CD4-positive, alpha-beta T cell (primary cell): ENCODE data around the gene PCYT1A. TPM values are rescaled to one million over a fixed set of nuclear protein-coding genes. Genes with fewer than 3 reads are reported as not detected.

ENCODE experiments used
- ATAC-seq: fragments of 200-7000 bp; cut with Tn5 transposase; one replicate; pipeline ENCODE4 v1.10.0; 2022; ENCODE audit warnings: mild to moderate bottlenecking; ENCODE audit not compliant: poor library complexity
- CTCF ChIA-PET: fragments of 350-600 bp; sonication (Branson Sonifier 250); formaldehyde crosslinking; loops from one replicate; lab custom pipeline; 2021; ENCODE audit warnings: antibody characterized with exemption, inconsistent platforms; lab: Charles Lee
- POLR2A ChIA-PET: fragments of 350-600 bp; sonication (Branson Sonifier 250); formaldehyde crosslinking; loops from one replicate; lab custom pipeline; 2021; ENCODE audit warnings: antibody characterized with exemption, inconsistent platforms; lab: Charles Lee
- DNase-seq, 14 experiments: peaks; one replicate each; pipeline ENCODE4 v3.0.0-alpha.2; 2013 to 2020; ENCODE audit warnings: mixed read lengths in 2 of 14
- H3K27ac ChIP-seq, 2 donors: one replicate each; pipeline versions ENCODE4 v1.5.1 to v1.7.0; 2013; ENCODE audit warnings: low read length in 2 of 2, low read depth in 1 of 2, mild to moderate bottlenecking in 1 of 2
- H3K27me3 ChIP-seq, 2 experiments: 1 replicate in 1 of 2; 2 replicates in 1 of 2; pipeline versions ENCODE4 v1.6.1 to v1.7.0; 2013; ENCODE audit warnings: low read length in 2 of 2, control low read depth in 1 of 2, mild to moderate bottlenecking in 1 of 2, moderate library complexity in 1 of 2; ENCODE audit not compliant: insufficient read depth in 2 of 2, control insufficient read depth in 1 of 2
- H3K36me3 ChIP-seq: one replicate; pipeline ENCODE4 v1.6.1; 2013; ENCODE audit warnings: low read length, control low read depth; ENCODE audit not compliant: insufficient read depth
- H3K4me1 ChIP-seq: one replicate; pipeline ENCODE4 v1.6.1; 2013; ENCODE audit warnings: low read length, control low read depth; ENCODE audit not compliant: insufficient read depth
- H3K4me3 ChIP-seq: one replicate; pipeline ENCODE4 v1.5.1; 2013; ENCODE audit warnings: mild to moderate bottlenecking, low read length, moderate library complexity
- H3K9me3 ChIP-seq, 2 experiments: 1 replicate in 1 of 2; 2 replicates in 1 of 2; pipeline versions ENCODE4 v1.6.1 to v1.7.0; 2013; ENCODE audit warnings: low read length in 2 of 2, mild to moderate bottlenecking in 2 of 2, control low read depth in 1 of 2, moderate library complexity in 1 of 2; ENCODE audit not compliant: control insufficient read depth in 1 of 2, insufficient read depth in 1 of 2
- H3K27ac Mint-ChIP-seq: one replicate; pipeline ENCODE4 v1.8.0; 2020; ENCODE audit warnings: mixed read lengths
- H3K27me3 Mint-ChIP-seq: one replicate; pipeline ENCODE4 v1.8.0; 2021; ENCODE audit warnings: mixed read lengths
- H3K36me3 Mint-ChIP-seq: one replicate; pipeline ENCODE4 v1.8.0; 2021; ENCODE audit warnings: low read depth, mixed read lengths
- H3K4me1 Mint-ChIP-seq: one replicate; pipeline ENCODE4 v1.8.0; 2021; ENCODE audit warnings: low read depth, mixed read lengths
- H3K4me3 Mint-ChIP-seq: one replicate; pipeline ENCODE4 v1.8.0; 2020; ENCODE audit warnings: mild to moderate bottlenecking, mixed read lengths
- H3K9me3 Mint-ChIP-seq: one replicate; pipeline ENCODE4 v1.8.0; 2020; ENCODE audit warnings: mixed read lengths
- intact Hi-C, 2 experiments: fragments of 100-400 bp; cut with DNase I in 1 of 2; cut with micrococcal nuclease in 1 of 2; formaldehyde crosslinking; loops; one replicate each; pipeline versions ENCODE4 v1.15.1 to v1.9.0; 2023 to 2025; cut with DNase I, micrococcal nuclease
- total RNA-seq, 174 experiments: library from RNA in 2 of 174; stranded (reverse) in 2 of 174; gene quantifications; one replicate each; pipeline ENCODE4 v1.2.3 and lab custom pipeline; 2021 to 2026
- TF ChIP-seq, protein P1 (sequence below): fragments of 200-600 bp; IDR thresholded peaks from one replicate; pipeline ENCODE4 v1.8.0; 2022; ENCODE audit warnings: antibody characterized with exemption, mild to moderate bottlenecking

Gene PCYT1A
- total RNA-seq, 2 experiments from 2014 or later, result 49.8 to 54.7 TPM

DNA sequence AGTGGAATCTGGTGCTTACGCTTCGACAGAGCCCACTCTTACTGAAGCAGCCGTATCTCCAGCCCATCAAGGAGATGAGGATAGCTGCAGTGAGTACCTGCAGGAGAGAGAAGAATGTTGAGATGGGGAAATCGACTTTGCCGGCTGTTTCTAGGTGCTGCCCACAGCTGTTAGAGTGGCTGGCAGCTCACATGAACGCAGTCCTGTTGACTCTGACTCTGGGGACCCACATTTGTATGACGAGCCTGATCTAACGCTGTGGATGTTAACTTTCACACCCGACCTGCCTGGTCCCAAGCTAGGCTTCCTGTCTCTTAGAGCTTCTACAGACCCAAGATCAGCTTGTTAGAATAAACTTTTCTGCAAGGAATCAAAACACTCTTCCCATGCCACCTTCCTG, 39.4 kb upstream of the PCYT1A start:
- ChIA-PET CTCF (no interaction called here), POLR2A (no interaction called here)
- no peaks in the 10 kb centered on the region for H3K9me3 ChIP-seq
- Mint-ChIP-seq H3K4me3 (no peak overlapping the region), H3K4me1 (no peaks in the 10 kb centered on the region), H3K27me3 (no peaks in the 10 kb centered on the region), H3K9me3 (no peaks in the 10 kb centered on the region), H3K27ac (no peak overlapping the region), H3K36me3 (no peaks in the 10 kb centered on the region)
- intact Hi-C loops, result no loop called here
- H3K27me3 ChIP-seq, result peaks cover 0 to 2% of the 10 kb centered on the region in 2 experiments
- H3K36me3 ChIP-seq, result no peaks in the 10 kb centered on the region
- TF ChIP-seq, protein P1, sequence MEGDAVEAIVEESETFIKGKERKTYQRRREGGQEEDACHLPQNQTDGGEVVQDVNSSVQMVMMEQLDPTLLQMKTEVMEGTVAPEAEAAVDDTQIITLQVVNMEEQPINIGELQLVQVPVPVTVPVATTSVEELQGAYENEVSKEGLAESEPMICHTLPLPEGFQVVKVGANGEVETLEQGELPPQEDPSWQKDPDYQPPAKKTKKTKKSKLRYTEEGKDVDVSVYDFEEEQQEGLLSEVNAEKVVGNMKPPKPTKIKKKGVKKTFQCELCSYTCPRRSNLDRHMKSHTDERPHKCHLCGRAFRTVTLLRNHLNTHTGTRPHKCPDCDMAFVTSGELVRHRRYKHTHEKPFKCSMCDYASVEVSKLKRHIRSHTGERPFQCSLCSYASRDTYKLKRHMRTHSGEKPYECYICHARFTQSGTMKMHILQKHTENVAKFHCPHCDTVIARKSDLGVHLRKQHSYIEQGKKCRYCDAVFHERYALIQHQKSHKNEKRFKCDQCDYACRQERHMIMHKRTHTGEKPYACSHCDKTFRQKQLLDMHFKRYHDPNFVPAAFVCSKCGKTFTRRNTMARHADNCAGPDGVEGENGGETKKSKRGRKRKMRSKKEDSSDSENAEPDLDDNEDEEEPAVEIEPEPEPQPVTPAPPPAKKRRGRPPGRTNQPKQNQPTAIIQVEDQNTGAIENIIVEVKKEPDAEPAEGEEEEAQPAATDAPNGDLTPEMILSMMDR, result no peak
- H3K27ac ChIP-seq, result no peak overlapping the region
- no peaks in the 10 kb centered on the region for H3K4me1 ChIP-seq
- no peak overlapping the region for H3K4me3 ChIP-seq
- DNase-seq, result peak in 1 of 14 experiments; percentile 7
- no peak for ATAC-seq

DNA sequence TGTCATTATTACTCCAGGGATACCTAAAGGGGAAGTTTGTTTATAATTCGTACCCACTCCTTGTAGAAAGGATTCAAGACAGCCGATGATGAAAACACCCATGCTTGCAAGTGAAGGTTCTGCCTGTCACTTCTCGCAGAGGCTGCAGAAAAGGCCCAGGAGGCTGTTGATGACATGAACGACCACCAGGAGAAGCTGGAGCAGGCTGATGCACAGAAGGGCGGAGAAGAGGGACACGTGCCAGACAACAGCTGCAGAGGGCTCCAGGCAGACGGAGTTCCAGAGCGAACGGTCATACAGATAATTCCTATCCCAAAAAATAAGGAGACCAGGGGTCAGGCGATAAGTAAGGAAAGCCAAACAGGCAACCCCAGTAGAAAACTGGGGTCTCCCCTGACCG, 36.2 kb upstream of the PCYT1A start:
- intact Hi-C loops, result loop anchor here in 1 of 2 experiments (2.0 to 5.0 kb wide), 2 partner anchors 37 to 109 kb away; partner anchors contain the start of gene UBXN7
- TF ChIP-seq, protein P1, result peak; percentile 14
- H3K27me3 ChIP-seq, result peaks cover 0 to 2% of the 10 kb centered on the region in 2 experiments
- no peaks in the 10 kb centered on the region for H3K9me3 Mint-ChIP-seq
- H3K27ac Mint-ChIP-seq, result no peak overlapping the region
- no peak for ATAC-seq
- no peak overlapping the region for H3K4me3 Mint-ChIP-seq
- H3K9me3 ChIP-seq, result no peaks in the 10 kb centered on the region
- ChIA-PET POLR2A (no interaction called here), CTCF (no interaction called here)
- peaks cover 7% of the 10 kb centered on the region for H3K4me1 ChIP-seq
- H3K36me3 Mint-ChIP-seq, result no peaks in the 10 kb centered on the region
- no peak for DNase-seq
- no peaks in the 10 kb centered on the region for H3K4me1 Mint-ChIP-seq
- no peak overlapping the region for H3K27ac ChIP-seq
- no peaks in the 10 kb centered on the region for H3K27me3 Mint-ChIP-seq
- H3K36me3 ChIP-seq, result no peaks in the 10 kb centered on the region
- H3K4me3 ChIP-seq, result no peak overlapping the region

DNA sequence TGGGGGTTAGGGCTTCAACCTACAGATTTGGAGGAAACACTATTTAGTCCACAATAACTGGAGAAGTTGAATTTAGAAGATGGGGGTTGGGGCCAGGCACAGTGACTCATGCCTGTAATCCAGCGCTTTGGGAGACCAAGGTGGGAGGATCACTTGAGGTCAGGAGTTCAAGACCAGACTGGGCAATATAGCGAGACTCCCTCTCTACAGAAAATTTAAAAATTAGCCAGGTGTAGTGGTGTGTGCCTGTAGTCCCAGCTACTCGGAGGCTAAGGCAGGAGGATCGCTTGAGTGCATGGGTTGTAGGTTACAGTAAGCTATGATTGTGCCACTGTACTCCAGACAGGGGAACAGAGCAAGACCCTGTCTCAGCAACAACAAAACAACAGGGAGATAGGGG, 35.5 kb upstream of the PCYT1A start:
- Mint-ChIP-seq H3K9me3 (no peaks in the 10 kb centered on the region), H3K27ac (no peak overlapping the region), H3K4me1 (no peaks in the 10 kb centered on the region), H3K4me3 (no peak overlapping the region), H3K36me3 (peaks cover 3% of the 10 kb centered on the region), H3K27me3 (no peaks in the 10 kb centered on the region)
- POLR2A ChIA-PET, result no interaction called here
- Histone ChIP-seq H3K36me3 (no peaks in the 10 kb centered on the region), H3K4me1 (peaks cover 10% of the 10 kb centered on the region), H3K9me3 (no peaks in the 10 kb centered on the region), H3K4me3 (no peak overlapping the region), H3K27me3 (peaks cover 0 to 2% of the 10 kb centered on the region in 2 experiments), H3K27ac (no peak overlapping the region)
- ATAC-seq (no peak), DNase-seq (no peak)
- TF ChIP-seq, protein P1, result no peak
- CTCF ChIA-PET, result no interaction called here
- intact Hi-C loops, result loop anchor here in 1 of 2 experiments (5.0 kb wide), 1 partner anchor 109 kb away; the partner anchor contains the start of gene UBXN7
